DND-41 (cell line): Measurements from ENCODE around the gene HCRTR1.

ENCODE experiments used
- ATAC-seq: fragments of 200-7000 bp; cut with Tn5 transposase; 3 replicates; pipeline ENCODE4 v1.9.1; 2021; ENCODE audit warnings: low read depth; ENCODE audit not compliant: insufficient read depth
- DNase-seq: peaks from one replicate; pipeline ENCODE4 v3.0.0-alpha.2; 2020
- H2AFZ ChIP-seq: 2 replicates; pipeline ENCODE4 v1.6.0; 2012; ENCODE audit warnings: low read depth, low read length
- H3K27ac ChIP-seq: 2 replicates; pipeline ENCODE4 v1.5.1; 2012; ENCODE audit warnings: low read length, inconsistent platforms
- H3K27me3 ChIP-seq: fragments of 200-600 bp; sonication (generic); 2 replicates; pipeline ENCODE4 v1.6.0; 2012; ENCODE audit warnings: low read length, mild to moderate bottlenecking, inconsistent platforms; ENCODE audit not compliant: insufficient read depth, poor library complexity
- H3K36me3 ChIP-seq: 2 replicates; pipeline ENCODE4 v1.5.1; 2012; ENCODE audit warnings: low read length, inconsistent platforms; ENCODE audit not compliant: insufficient read depth
- H3K4me1 ChIP-seq: 2 replicates; pipeline ENCODE4 v1.5.1; 2012; ENCODE audit warnings: mild to moderate bottlenecking, low read length; ENCODE audit not compliant: insufficient read depth
- H3K4me2 ChIP-seq: 2 replicates; pipeline ENCODE4 v1.6.0; 2012; ENCODE audit warnings: mild to moderate bottlenecking, moderate library complexity, low read length, inconsistent platforms; ENCODE audit not compliant: insufficient read depth
- H3K4me3 ChIP-seq, 2 experiments: fragments of 200-600 bp in 1 of 2; shearing (Covaris generic) in 1 of 2; 2 replicates each; pipeline ENCODE4 v1.5.1; 2012 to 2016; ENCODE audit warnings: inconsistent platforms in 2 of 2, low read length in 2 of 2, mild to moderate bottlenecking in 2 of 2, low read depth in 1 of 2, moderate library complexity in 1 of 2
- H3K79me2 ChIP-seq: 2 replicates; pipeline ENCODE4 v1.6.0; 2012; ENCODE audit warnings: low read length, inconsistent platforms; ENCODE audit not compliant: insufficient read depth
- H3K9ac ChIP-seq: 2 replicates; pipeline ENCODE4 v1.6.0; 2012; ENCODE audit warnings: low read depth, mild to moderate bottlenecking, inconsistent platforms, low read length, moderate library complexity
- H3K9me3 ChIP-seq: 2 replicates; pipeline ENCODE4 v1.5.1; 2012; ENCODE audit warnings: low read length, moderate library complexity, mild to moderate bottlenecking, inconsistent platforms; ENCODE audit not compliant: insufficient read depth, severe bottlenecking
- H4K20me1 ChIP-seq: 2 replicates; pipeline ENCODE4 v1.6.0; 2012; ENCODE audit warnings: low read length; ENCODE audit not compliant: insufficient read depth
- EZH2 ChIP-seq: IDR thresholded peaks from 3 replicates; pipeline ENCODE4 v1.6.1; 2012; ENCODE audit warnings: borderline replicate concordance, low read depth, mild to moderate bottlenecking, moderate library complexity, low read length, inconsistent platforms; ENCODE audit not compliant: severe bottlenecking
- TF ChIP-seq, protein P1 (sequence below): IDR thresholded peaks from 2 replicates; pipeline ENCODE4 v1.5.1; 2012; ENCODE audit warnings: borderline replicate concordance, low read length, moderate library complexity, mild to moderate bottlenecking; ENCODE audit not compliant: poor library complexity, severe bottlenecking; ENCODE audit errors: extremely low read depth

Gene HCRTR1

GRCh38 chr1:31655104-31655503 is 37.6 kb downstream of the HCRTR1 start:
- Histone ChIP-seq H4K20me1 (peaks cover 3% of the 10 kb centered on the region; the same call in 1 of the 2 replicates), H2AFZ (no peak overlapping the region), H3K9ac (no peak overlapping the region), H3K4me1 (no peaks in the 10 kb centered on the region), H3K4me3 (no peak overlapping the region), H3K4me2 (no peak overlapping the region), H3K36me3 (no peaks in the 10 kb centered on the region), H3K79me2 (no peaks in the 10 kb centered on the region), H3K27me3 (peaks cover 3% of the 10 kb centered on the region), H3K9me3 (no peaks in the 10 kb centered on the region), H3K27ac (no peak overlapping the region)
- TF ChIP-seq EZH2: no peak
- TF ChIP-seq, protein P1, sequence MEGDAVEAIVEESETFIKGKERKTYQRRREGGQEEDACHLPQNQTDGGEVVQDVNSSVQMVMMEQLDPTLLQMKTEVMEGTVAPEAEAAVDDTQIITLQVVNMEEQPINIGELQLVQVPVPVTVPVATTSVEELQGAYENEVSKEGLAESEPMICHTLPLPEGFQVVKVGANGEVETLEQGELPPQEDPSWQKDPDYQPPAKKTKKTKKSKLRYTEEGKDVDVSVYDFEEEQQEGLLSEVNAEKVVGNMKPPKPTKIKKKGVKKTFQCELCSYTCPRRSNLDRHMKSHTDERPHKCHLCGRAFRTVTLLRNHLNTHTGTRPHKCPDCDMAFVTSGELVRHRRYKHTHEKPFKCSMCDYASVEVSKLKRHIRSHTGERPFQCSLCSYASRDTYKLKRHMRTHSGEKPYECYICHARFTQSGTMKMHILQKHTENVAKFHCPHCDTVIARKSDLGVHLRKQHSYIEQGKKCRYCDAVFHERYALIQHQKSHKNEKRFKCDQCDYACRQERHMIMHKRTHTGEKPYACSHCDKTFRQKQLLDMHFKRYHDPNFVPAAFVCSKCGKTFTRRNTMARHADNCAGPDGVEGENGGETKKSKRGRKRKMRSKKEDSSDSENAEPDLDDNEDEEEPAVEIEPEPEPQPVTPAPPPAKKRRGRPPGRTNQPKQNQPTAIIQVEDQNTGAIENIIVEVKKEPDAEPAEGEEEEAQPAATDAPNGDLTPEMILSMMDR: no peak
- DNase-seq (no peak), ATAC-seq (no peak)

- Histone ChIP-seq H3K9ac (no peak overlapping the region), H3K36me3 (no peaks in the 10 kb centered on the region), H2AFZ (no peak overlapping the region), H3K27ac (no peak overlapping the region), H3K27me3 (peaks cover 3% of the 10 kb centered on the region), H3K79me2 (no peaks in the 10 kb centered on the region), H3K4me1 (no peaks in the 10 kb centered on the region), H3K4me3 (no peak overlapping the region), H4K20me1 (peaks cover 3% of the 10 kb centered on the region; the same call in 1 of the 2 replicates), H3K9me3 (no peaks in the 10 kb centered on the region), H3K4me2 (no peak overlapping the region)
- no peak for ATAC-seq
- no peak for DNase-seq
- TF ChIP-seq EZH2: no peak
- TF ChIP-seq, protein P1: no peak
These were observed 38.3 kb downstream of the HCRTR1 start for GRCh38 chr1:31655756-31656155.

DNA sequence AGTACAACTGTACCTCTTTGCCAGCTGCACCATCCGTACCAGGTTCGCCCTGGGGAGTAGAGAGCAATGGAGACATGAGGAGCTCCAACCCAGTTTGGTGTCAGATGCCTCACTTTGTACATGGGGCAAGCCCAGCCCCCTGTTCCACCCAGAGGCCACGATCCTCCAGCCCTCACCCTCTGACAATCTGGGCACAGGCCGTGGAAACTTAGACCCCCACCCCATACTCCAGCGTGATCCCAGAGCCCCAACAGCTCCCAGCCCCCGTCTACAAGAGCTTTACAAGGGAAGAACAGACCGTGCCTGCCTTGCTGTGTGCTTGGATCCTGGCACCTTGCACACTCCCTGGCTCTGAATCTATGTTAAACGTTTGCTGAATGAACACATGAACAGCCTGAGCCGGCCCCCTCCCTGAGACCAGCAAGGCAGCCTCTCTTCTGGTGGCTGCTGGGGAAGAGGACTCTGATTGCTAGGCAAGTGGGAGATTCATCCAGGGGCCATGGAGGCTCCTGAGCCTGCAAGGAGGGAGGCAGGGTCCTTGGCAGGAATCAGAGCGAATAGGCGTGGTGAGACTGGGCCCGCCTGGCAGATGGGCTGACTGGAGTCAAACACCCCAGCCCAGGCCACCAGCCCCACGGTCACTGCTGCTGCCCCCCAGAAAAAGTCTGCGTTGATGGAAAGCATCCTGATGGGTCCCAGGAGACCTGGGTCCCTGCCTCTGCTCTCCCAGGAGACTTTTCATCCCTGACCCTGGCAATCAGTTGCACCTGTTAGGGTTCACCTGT is 39.7 kb downstream of the HCRTR1 start:
- H3K4me3 ChIP-seq: no peak overlapping the region
- no peak overlapping the region for H3K4me2 ChIP-seq
- H3K27me3 ChIP-seq: peaks cover 3% of the 10 kb centered on the region
- peaks cover 3% of the 10 kb centered on the region; the same call in 1 of the 2 replicates for H4K20me1 ChIP-seq
- no peaks in the 10 kb centered on the region for H3K79me2 ChIP-seq
- no peak overlapping the region for H3K27ac ChIP-seq
- H3K36me3 ChIP-seq: no peaks in the 10 kb centered on the region
- ATAC-seq (no peak), DNase-seq (no peak)
- no peak overlapping the region for H3K9ac ChIP-seq
- H2AFZ ChIP-seq: no peak overlapping the region
- no peaks in the 10 kb centered on the region for H3K9me3 ChIP-seq
- TF ChIP-seq, protein P1: no peak
- TF ChIP-seq EZH2: no peak
- H3K4me1 ChIP-seq: no peaks in the 10 kb centered on the region
